Common myeloid progenitor, CD34-positive (primary cell): ENCODE data around the gene LTB.
"Not testable (repeated sequence)": the region's sequence is repeated elsewhere in the genome, so short reads cannot be mapped to it uniquely, and the experiment has no call there.

Source experiments
- CTCF ChIA-PET: fragments of 350-600 bp; sonication (Branson Sonifier 250); formaldehyde crosslinking; loops from one replicate; lab custom pipeline; 2021; ENCODE audit warnings: antibody characterized with exemption; lab: Charles Lee
- POLR2A ChIA-PET: fragments of 350-600 bp; sonication (Branson Sonifier 250); formaldehyde crosslinking; loops from one replicate; lab custom pipeline; 2021; ENCODE audit warnings: antibody characterized with exemption; lab: Charles Lee
- DNase-seq, 3 donors: peaks; one replicate each; pipeline versions ENCODE4 v3.0.0 to v3.0.0-alpha.2; 2013
- H3K27ac ChIP-seq, 2 experiments: 1 replicate in 1 of 2; 2 replicates in 1 of 2; pipeline ENCODE4 v1.7.0; 2013; ENCODE audit warnings: inconsistent platforms in 2 of 2, low read length in 2 of 2, mild to moderate bottlenecking in 2 of 2, low read depth in 1 of 2, moderate library complexity in 1 of 2; ENCODE audit not compliant: severe bottlenecking in 2 of 2, insufficient read depth in 1 of 2, poor library complexity in 1 of 2
- H3K27me3 ChIP-seq, 5 experiments: replicated peaks in 2 of 5; 1 replicate in 3 of 5; 2 replicates in 2 of 5; pipeline versions ENCODE4 v1.6.1 to v1.7.0; 2013; ENCODE audit warnings: low read length in 4 of 5, mild to moderate bottlenecking in 2 of 5, moderate library complexity in 2 of 5, inconsistent platforms in 1 of 5; ENCODE audit not compliant: insufficient read depth in 5 of 5, control insufficient read depth in 4 of 5
- H3K36me3 ChIP-seq, 4 experiments: 1 replicate in 2 of 4; 2 replicates in 2 of 4; pipeline versions ENCODE4 v1.6.1 to v1.7.0; 2013; ENCODE audit warnings: low read length in 3 of 4, control low read depth in 1 of 4, mild to moderate bottlenecking in 1 of 4; ENCODE audit not compliant: control insufficient read depth in 4 of 4, insufficient read depth in 4 of 4
- H3K4me1 ChIP-seq, 4 experiments: 1 replicate in 3 of 4; 2 replicates in 1 of 4; pipeline versions ENCODE4 v1.6.1 to v1.7.1; 2013; ENCODE audit warnings: low read length in 3 of 4, mild to moderate bottlenecking in 3 of 4, control low read depth in 1 of 4, inconsistent platforms in 1 of 4, moderate library complexity in 1 of 4; ENCODE audit not compliant: control insufficient read depth in 4 of 4, insufficient read depth in 4 of 4; ENCODE audit errors: control extremely low read depth in 1 of 4
- H3K4me3 ChIP-seq, 7 experiments: 1 replicate in 4 of 7; 2 replicates in 3 of 7; pipeline versions ENCODE4 v1.5.1 to v1.7.0; 2013; ENCODE audit warnings: mild to moderate bottlenecking in 7 of 7, low read length in 6 of 7, moderate library complexity in 6 of 7, inconsistent platforms in 2 of 7, low read depth in 2 of 7, control low read depth in 1 of 7; ENCODE audit not compliant: insufficient read depth in 4 of 7, control insufficient read depth in 1 of 7; ENCODE audit errors: extremely low read depth in 1 of 7
- H3K9me3 ChIP-seq, 5 experiments: 1 replicate in 4 of 5; 2 replicates in 1 of 5; pipeline versions ENCODE4 v1.6.1 to v1.7.1; 2013; ENCODE audit warnings: low read length in 4 of 5, mild to moderate bottlenecking in 2 of 5, inconsistent platforms in 1 of 5, low read depth in 1 of 5, moderate library complexity in 1 of 5; ENCODE audit not compliant: control insufficient read depth in 4 of 5, insufficient read depth in 2 of 5; ENCODE audit errors: control extremely low read depth in 1 of 5
- WGBS: methylation state at CpG from one replicate; pipeline ENCODE4 v1.1.5; 2013; ENCODE audit not compliant: insufficient coverage; 5-methylcytosine and 5-hydroxymethylcytosine counted together

Gene LTB

DNA sequence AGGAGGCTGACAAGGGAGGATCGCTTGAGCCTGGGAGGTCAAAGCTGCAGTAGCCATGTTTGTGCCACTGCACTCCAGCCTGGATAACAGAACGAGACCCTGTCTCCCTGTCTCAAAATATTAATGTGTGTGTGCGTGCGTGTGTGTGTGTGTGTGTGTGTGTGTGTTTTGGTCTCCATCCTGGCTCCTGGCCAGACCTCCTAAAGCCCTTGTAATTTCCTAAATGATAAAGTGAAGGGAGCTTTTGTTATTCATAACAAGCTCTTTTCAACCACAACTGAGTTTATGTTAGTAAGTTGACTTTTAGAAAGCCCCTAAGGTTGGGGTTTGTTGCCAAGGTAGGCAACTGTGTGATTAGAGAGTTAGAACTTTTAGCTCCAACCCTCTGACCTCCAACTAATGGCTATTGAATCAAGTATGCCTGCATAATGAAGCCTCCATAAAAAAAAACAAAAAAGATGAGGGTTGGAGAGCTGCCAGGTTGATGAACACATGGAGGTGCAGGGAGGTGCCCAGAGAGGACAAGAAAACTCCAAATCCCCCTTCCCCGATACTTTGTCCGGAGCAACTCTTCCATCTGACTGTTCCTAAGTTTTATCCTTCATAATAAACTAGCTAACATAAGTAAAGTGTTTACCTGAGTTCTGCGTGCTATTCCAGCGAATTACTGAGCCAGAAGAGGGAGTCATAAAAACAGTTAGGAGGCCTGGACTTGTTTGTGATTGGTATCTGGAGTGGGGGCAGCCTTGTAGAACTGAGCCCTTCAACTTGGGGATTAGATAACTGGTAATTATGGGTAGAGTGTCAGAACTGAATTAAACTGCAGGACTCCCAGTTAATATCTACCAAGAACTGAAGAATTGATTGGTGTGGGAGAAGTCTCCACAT is 27.5 kb upstream of the LTB start:
- ChIA-PET POLR2A (interaction anchor here (0.8 to 1.3 kb wide), 3 partner anchors 10 to 29 kb away, joined by 3 to 4 read pairs (median 4); partner anchors contain the start of gene LST1), CTCF (interaction anchor here (0.8 to 13.1 kb wide), 10 partner anchors 13 to 65 kb away, joined by 3 to 142 read pairs (median 4); partner anchors contain the start of genes ATP6V1G2, LST1, LTB and NCR3)
- Histone ChIP-seq H3K27ac (peak overlapping the region in 1 of 2 experiments; percentile 49), H3K36me3 (no peaks in the 10 kb centered on the region), H3K9me3 (no peaks in the 10 kb centered on the region), H3K4me1 (peaks cover 8 to 31% (median 24%) of the 10 kb centered on the region in 4 experiments), H3K27me3 (no peaks in the 10 kb centered on the region), H3K4me3 (no peak overlapping the region)
- DNase-seq = peak in 2 of 3 donors; percentile 72 to 73
- 90% methylated on average over 5 of the region's 8 CpGs for WGBS

- WGBS = 50% methylated on average over 1 of the region's 1 CpG
- ChIA-PET POLR2A (no interaction called here), CTCF (interaction anchor here (1.1 to 13.1 kb wide), 4 partner anchors 8 to 56 kb away, joined by 3 to 142 read pairs (median 7); partner anchors contain the start of genes AIF1 and NCR3)
- no peak for DNase-seq
- H3K27me3 ChIP-seq = no peaks in the 10 kb centered on the region
- no peaks in the 10 kb centered on the region for H3K36me3 ChIP-seq
- peaks cover 0 to 12% (median 6%) of the 10 kb centered on the region in 4 experiments for H3K4me1 ChIP-seq
- H3K4me3 ChIP-seq = no peak overlapping the region
- H3K9me3 ChIP-seq = no peaks in the 10 kb centered on the region
- H3K27ac ChIP-seq = no peak overlapping the region
These were observed 25.1 kb upstream of the LTB start for GRCh38 chr6:31607317-31607716.

DNA sequence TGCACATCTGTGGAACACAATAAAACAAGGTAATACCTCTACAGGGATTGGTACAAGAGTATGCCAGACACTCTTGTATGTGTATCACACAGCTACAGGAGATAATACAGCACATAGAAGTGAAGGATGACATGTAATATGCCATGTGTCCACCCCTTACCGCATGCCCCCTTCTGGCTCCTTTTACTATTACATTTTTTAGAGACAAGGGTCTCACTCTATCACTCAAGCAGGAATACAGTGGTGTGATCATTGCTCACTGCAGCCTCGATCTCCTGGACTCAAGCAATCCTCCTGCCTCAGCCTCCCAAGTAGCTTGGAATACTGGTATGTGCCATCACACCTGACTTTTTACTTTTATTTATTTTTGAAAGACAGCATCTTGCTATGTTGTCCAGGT is 14.8 kb upstream of the LTB start:
- Histone ChIP-seq H3K27ac (no peak overlapping the region), H3K9me3 (no peaks in the 10 kb centered on the region), H3K36me3 (no peaks in the 10 kb centered on the region), H3K27me3 (no peaks in the 10 kb centered on the region), H3K4me3 (no peak overlapping the region), H3K4me1 (peaks cover 0 to 40% (median 21%) of the 10 kb centered on the region in 4 experiments)
- ChIA-PET POLR2A (interaction anchor here (1.0 kb wide), 1 partner anchor 15 kb away, joined by 7 read pairs; the partner anchor contains the start of gene LTB), CTCF (interaction anchor here (0.7 to 14.0 kb wide), 10 partner anchors 15 to 79 kb away, joined by 3 to 605 read pairs (median 59); partner anchors contain the start of genes AIF1, ATP6V1G2, DDX39B and LST1)
- peak; percentile 77 to 84 (median 78) for DNase-seq
- WGBS = 10% methylated on average over 2 of the region's 2 CpGs

DNA sequence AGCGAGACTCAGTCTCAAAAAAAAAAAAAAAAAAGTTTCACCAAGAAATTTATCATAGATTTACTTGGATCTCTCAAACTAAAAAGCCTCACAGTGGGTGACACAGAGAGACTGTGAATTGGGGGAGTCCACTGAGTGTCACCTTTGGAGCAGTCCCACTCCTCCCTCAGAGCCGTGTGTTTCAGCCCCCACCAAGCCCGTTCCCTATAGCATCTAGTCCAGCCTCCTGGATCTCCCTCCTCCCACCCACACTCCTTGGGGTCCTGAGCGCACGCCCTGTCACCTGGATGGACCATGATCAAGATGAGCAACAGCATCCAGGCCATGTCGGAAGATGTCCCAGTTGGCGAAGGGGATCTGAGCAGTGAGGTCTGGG is 10.2 kb upstream of the LTB start:
- no peaks in the 10 kb centered on the region for H3K27me3 ChIP-seq
- WGBS = 92% methylated on average over 6 of the region's 7 CpGs
- H3K9me3 ChIP-seq = no peaks in the 10 kb centered on the region
- H3K27ac ChIP-seq = no peak overlapping the region
- H3K4me3 ChIP-seq = no peak overlapping the region
- peaks cover 3 to 54% (median 41%) of the 10 kb centered on the region in 4 experiments for H3K4me1 ChIP-seq
- peaks cover 0 to 16% (median 0%) of the 10 kb centered on the region in 4 experiments for H3K36me3 ChIP-seq
- CTCF ChIA-PET = interaction anchor here (0.7 to 14.0 kb wide), 7 partner anchors 10 to 113 kb away, joined by 3 to 605 read pairs (median 127); partner anchors contain the start of genes AIF1, ATP6V1G2, DDX39B and LST1
- POLR2A ChIA-PET = no interaction called here
- DNase-seq = no peak

- H3K4me3 ChIP-seq, H3K27ac ChIP-seq, DNase-seq, H3K27me3 ChIP-seq, POLR2A ChIA-PET, H3K9me3 ChIP-seq: not testable (repeated sequence)
- Histone ChIP-seq H3K36me3 (peaks cover 0 to 16% (median 0%) of the 10 kb centered on the region in 4 experiments), H3K4me1 (peaks cover 11 to 57% (median 53%) of the 10 kb centered on the region in 4 experiments)
- WGBS = 95% methylated on average over 5 of the region's 5 CpGs
- CTCF ChIA-PET = interaction anchor here (8.8 to 19.6 kb wide), 3 partner anchors 7 to 41 kb away, joined by 76 to 605 read pairs (median 557); partner anchors contain the start of genes ATP6V1G2, DDX39B, NCR3 and NFKBIL1
These were observed 8.5 kb upstream of the LTB start for GRCh38 chr6:31590691-31591090.

GRCh38 chr6:31588871-31589650 is 6.8 kb upstream of the LTB start:
- H3K27ac ChIP-seq = peak overlapping the region in 1 of 2 experiments; percentile 54
- ChIA-PET POLR2A (no interaction called here), CTCF (interaction anchor here (1.0 to 19.6 kb wide), 5 partner anchors 9 to 39 kb away, joined by 3 to 605 read pairs (median 76); partner anchors contain the start of genes AIF1, ATP6V1G2, DDX39B and NCR3)
- H3K9me3 ChIP-seq = no peaks in the 10 kb centered on the region
- H3K4me1 ChIP-seq = peaks cover 15 to 74% (median 65%) of the 10 kb centered on the region in 4 experiments
- no peaks in the 10 kb centered on the region for H3K27me3 ChIP-seq
- peak overlapping the region in 3 of 7 experiments; percentile 41 to 76 (median 76) for H3K4me3 ChIP-seq
- H3K36me3 ChIP-seq = peaks cover 0 to 16% (median 0%) of the 10 kb centered on the region in 4 experiments
- 70% methylated on average over 9 of the region's 9 CpGs for WGBS
- no peak for DNase-seq
